Gastroesophageal sphincter (tissue), 4 donors: ENCODE results near the gene ABCC9. TPM values are rescaled to one million over a fixed set of nuclear protein-coding genes. Genes with fewer than 3 reads are reported as not detected.
"Not testable (repeated sequence)": the region's sequence is repeated elsewhere in the genome, so short reads cannot be mapped to it uniquely, and the experiment has no call there.

Source experiments
- ATAC-seq: fragments of 150-250 bp; one replicate; pipeline ENCODE4 v1.9.1; 2016; ENCODE audit warnings: mild to moderate bottlenecking, moderate library complexity
- H3K27ac ChIP-seq, 4 donors: fragments of 200-600 bp; sonication (generic) in 3 of 4; 1 replicate in 3 of 4; 2 replicates in 1 of 4; pipeline ENCODE4 v1.5.1; 2016 to 2019
- H3K27me3 ChIP-seq: fragments of 200-600 bp; sonication (generic); one replicate; pipeline ENCODE4 v1.5.1; 2019
- H3K36me3 ChIP-seq, 2 donors: fragments of 200-600 bp; sonication (generic); one replicate each; pipeline ENCODE4 v1.5.1; 2019; ENCODE audit warnings: control low read depth in 1 of 2
- H3K4me1 ChIP-seq, 3 donors: fragments of 200-600 bp; sonication (generic); 1 replicate in 2 of 3; 2 replicates in 1 of 3; pipeline ENCODE4 v1.5.1; 2016 to 2019; ENCODE audit warnings: control low read depth in 2 of 3
- H3K4me3 ChIP-seq, 2 donors: fragments of 200-600 bp; sonication (generic); one replicate each; pipeline ENCODE4 v1.5.1; 2019; ENCODE audit warnings: mild to moderate bottlenecking in 1 of 2, moderate library complexity in 1 of 2
- H3K9me3 ChIP-seq, 3 donors: fragments of 200-600 bp; sonication (generic); one replicate each; pipeline ENCODE4 v1.5.1; 2017 to 2019; ENCODE audit warnings: control low read depth in 2 of 3
- CTCF ChIP-seq, 4 experiments: fragments of 200-600 bp in 2 of 4; fragments of 450-650 bp in 2 of 4; sonication (generic) in 1 of 4; IDR thresholded peaks; one replicate each; pipeline ENCODE4 v1.5.1; 2017 to 2019; ENCODE audit warnings: antibody characterized with exemption in 4 of 4, mild to moderate bottlenecking in 2 of 4, moderate library complexity in 2 of 4
- EP300 ChIP-seq: sonication (generic); formaldehyde crosslinking; IDR thresholded peaks from one replicate; pipeline ENCODE4 v1.6.1; 2017; ENCODE audit warnings: antibody characterized with exemption, mild to moderate bottlenecking
- POLR2A ChIP-seq, 2 donors: fragments of 450-650 bp; IDR thresholded peaks; one replicate each; pipeline ENCODE4 v1.6.1; 2017; ENCODE audit warnings: antibody characterized with exemption in 2 of 2, mild to moderate bottlenecking in 2 of 2, moderate library complexity in 1 of 2
- POLR2AphosphoS5 ChIP-seq: sonication (generic); formaldehyde crosslinking; IDR thresholded peaks from one replicate; pipeline ENCODE4 v1.6.1; 2017; ENCODE audit warnings: antibody characterized with exemption
- WGBS, 2 donors: methylation state at CpG; one replicate each; pipeline ENCODE4 v1.1.5; 2018; ENCODE audit warnings: low coverage in 1 of 2; 5-methylcytosine and 5-hydroxymethylcytosine counted together
- total RNA-seq, 4 donors: library from RNA; depleted of rRNA; stranded (reverse); fragments of >200 nt; gene quantifications; one replicate each; pipeline ENCODE4 v1.1.0, GENCODE V29; 2016

ABCC9 gene
- total RNA-seq, 4 donors from 2014 or later, result 61.8 to 105 (median 73.7) TPM

GRCh38 chr12:21813751-21814150 lies 127.5 kb downstream of the ABCC9 start:
- Histone ChIP-seq H3K9me3 (no peaks in the 10 kb centered on the region), H3K4me3 (no peak overlapping the region), H3K27me3 (no peaks in the 10 kb centered on the region), H3K36me3 (peaks cover 0 to 48% of the 10 kb centered on the region in 2 donors), H3K27ac (no peak overlapping the region), H3K4me1 (no peaks in the 10 kb centered on the region)
- no peak for ATAC-seq
- no peak for TF ChIP-seq CTCF (IDR thresholded peaks at IDR 0.05)
- no peak for TF ChIP-seq EP300
- no peak for TF ChIP-seq POLR2AphosphoS5
- no peak for TF ChIP-seq POLR2A (IDR thresholded peaks at IDR 0.05)
- 73 to 91% methylated on average over 3 of the region's 3 CpGs for WGBS, 2 donors

GRCh38 chr12:21813125-21813524 lies 128.1 kb downstream of the ABCC9 start:
- Histone ChIP-seq H3K27me3 (no peaks in the 10 kb centered on the region), H3K4me3 (no peak overlapping the region), H3K27ac (no peak overlapping the region), H3K36me3 (peaks cover 0 to 47% of the 10 kb centered on the region in 2 donors), H3K9me3 (no peaks in the 10 kb centered on the region), H3K4me1 (no peaks in the 10 kb centered on the region)
- ATAC-seq, result no peak
- TF ChIP-seq EP300 (no peak), POLR2AphosphoS5 (no peak), CTCF (IDR thresholded peaks at IDR 0.05) (no peak), POLR2A (IDR thresholded peaks at IDR 0.05) (no peak)

- H3K27me3 ChIP-seq, H3K4me3 ChIP-seq, H3K9me3 ChIP-seq, H3K4me1 ChIP-seq, H3K27ac ChIP-seq, ATAC-seq: not testable (repeated sequence)
- 94 to 100% methylated on average over 2 of the region's 2 CpGs for WGBS, 2 donors
- H3K36me3 ChIP-seq, result peaks cover 0 to 40% of the 10 kb centered on the region in 2 donors
Observed at GRCh38 chr12:21812340-21812739, 128.9 kb downstream of the ABCC9 start.

GRCh38 chr12:21809100-21809499 lies 132.1 kb downstream of the ABCC9 start:
- Histone ChIP-seq H3K27ac (no peak overlapping the region), H3K9me3 (no peaks in the 10 kb centered on the region), H3K27me3 (no peaks in the 10 kb centered on the region), H3K4me3 (no peak overlapping the region), H3K36me3 (peaks cover 0 to 55% of the 10 kb centered on the region in 2 donors), H3K4me1 (no peaks in the 10 kb centered on the region)
- TF ChIP-seq POLR2AphosphoS5, result no peak
- no peak for TF ChIP-seq POLR2A (IDR thresholded peaks at IDR 0.05)
- no peak for TF ChIP-seq EP300
- TF ChIP-seq CTCF (IDR thresholded peaks at IDR 0.05), result no peak
- ATAC-seq, result no peak

- H3K9me3 ChIP-seq, result no peaks in the 10 kb centered on the region
- TF ChIP-seq CTCF (IDR thresholded peaks at IDR 0.05) (no peak), POLR2A (IDR thresholded peaks at IDR 0.05) (no peak), EP300 (no peak), POLR2AphosphoS5 (no peak)
- H3K27me3 ChIP-seq, result no peaks in the 10 kb centered on the region
- H3K27ac ChIP-seq, result no peak overlapping the region
- no peaks in the 10 kb centered on the region for H3K4me1 ChIP-seq
- H3K4me3 ChIP-seq, result no peak overlapping the region
- ATAC-seq, result no peak
- H3K36me3 ChIP-seq, result peaks cover 0 to 54% of the 10 kb centered on the region in 2 donors
Observed at GRCh38 chr12:21806255-21806654, 135.0 kb downstream of the ABCC9 start.
